ENCODE measurements around the gene IDH3B.

- TF ChIP-seq CTCF (IDR thresholded peaks at IDR 0.05) (no peak), POLR2A (IDR thresholded peaks at IDR 0.05) (no peak)
Measured at GRCh38 chr20:2653556-2654383, 10.2 kb downstream of the IDH3B start.
